ENCODE data around the gene MUC21.

GRCh38 chr6:30964075-30964474, 19.4 kb upstream of the MUC21 start:
- TF ChIP-seq CTCF (IDR thresholded peaks at IDR 0.05; ENCODE audit: low read length) (no peak), EZH2 (IDR thresholded peaks at IDR 0.05; ENCODE audit: borderline replicate concordance, low read length) (no peak)

All from OCI-LY1 (cell line).